GM12875 (cell line): Measurements from ENCODE around the gene OGFR.

ENCODE experiments used
- H3K4me3 ChIP-seq: one replicate; pipeline ENCODE4 v1.5.1; 2011; ENCODE audit warnings: low read depth, low read length, control low read depth
- CTCF ChIP-seq: IDR thresholded peaks from 2 replicates; pipeline ENCODE4 v1.5.1; 2011; ENCODE audit warnings: low read depth, mild to moderate bottlenecking, control low read depth, inconsistent platforms, low read length, moderate library complexity, borderline replicate concordance; ENCODE audit not compliant: insufficient read depth

Gene OGFR

GRCh38 chr20:62824476-62825332 is 20.1 kb downstream of the OGFR start:
- no peak for TF ChIP-seq CTCF
- H3K4me3 ChIP-seq, result no peak overlapping the region

DNA sequence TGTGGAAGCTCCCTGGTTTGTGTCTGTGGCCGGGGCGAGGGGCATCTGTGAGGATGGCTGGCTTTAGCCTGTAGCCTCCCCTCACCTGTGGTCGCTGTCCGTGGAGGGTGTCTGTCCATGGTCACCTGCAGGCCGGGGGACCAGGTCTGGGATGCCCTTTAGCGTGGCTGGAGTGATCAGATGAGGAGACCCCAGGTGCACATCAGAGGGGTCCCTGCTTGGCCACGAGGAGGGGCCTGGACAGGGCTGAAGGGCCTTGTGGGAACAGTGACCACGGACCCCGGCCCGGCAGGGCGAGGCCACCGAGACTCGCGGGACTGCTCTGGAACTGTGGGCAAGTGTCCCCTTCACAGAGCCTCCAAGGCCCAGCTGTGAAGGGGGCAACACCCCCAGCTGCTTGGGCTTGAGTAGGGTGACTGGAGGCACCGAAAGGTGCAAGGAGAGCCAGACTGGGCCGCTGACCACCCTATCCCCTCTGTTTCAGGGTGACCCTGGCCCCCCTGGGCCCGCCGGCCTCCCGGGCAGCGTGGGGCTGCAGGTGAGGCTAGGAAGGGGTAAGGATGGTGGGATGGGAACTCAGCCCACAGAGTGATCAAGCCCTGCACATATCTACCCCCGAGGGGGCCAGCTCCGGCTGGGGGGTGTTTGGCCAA is 20.8 kb downstream of the OGFR start:
- H3K4me3 ChIP-seq, result no peak overlapping the region
- TF ChIP-seq CTCF, result no peak

DNA sequence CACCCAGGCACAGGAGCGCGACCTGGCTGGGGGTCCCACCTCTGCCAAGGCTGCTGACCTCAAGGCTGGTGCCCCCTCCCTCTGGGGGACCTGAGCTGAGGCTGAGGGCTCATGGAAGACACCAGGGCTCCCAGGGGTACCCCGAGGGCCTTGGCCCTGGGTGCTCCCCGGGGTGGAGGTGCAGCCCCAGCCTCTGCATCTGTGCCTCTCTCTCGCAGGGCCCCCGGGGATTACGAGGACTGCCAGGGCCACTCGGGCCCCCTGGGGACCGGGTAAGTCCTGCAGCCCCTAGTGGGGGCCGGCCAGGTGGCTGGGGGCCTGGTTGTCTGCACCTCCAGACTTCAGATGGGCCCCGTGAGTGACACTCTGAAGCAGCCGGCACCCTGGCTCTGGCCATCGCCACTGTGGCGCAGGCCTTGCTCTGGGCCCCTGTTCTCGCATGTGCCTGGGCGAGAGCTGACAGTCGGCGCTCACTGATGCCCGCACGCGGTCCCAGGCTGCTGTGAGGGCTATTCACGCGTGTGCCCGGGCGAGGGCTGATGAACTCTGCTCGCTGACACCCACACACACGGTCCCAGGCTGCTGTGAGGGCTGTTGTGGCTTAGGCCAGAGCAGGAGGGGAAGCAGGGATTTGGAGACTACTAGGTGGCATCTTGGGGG is 21.5 kb downstream of the OGFR start:
- no peak for TF ChIP-seq CTCF

GRCh38 chr20:62826646-62827310 is 22.1 kb downstream of the OGFR start:
- TF ChIP-seq CTCF, result no peak
- no peak overlapping the region for H3K4me3 ChIP-seq

More for the DNA sequence above, 21.5 kb downstream of the OGFR start:
- no peak overlapping the region for H3K4me3 ChIP-seq

DNA sequence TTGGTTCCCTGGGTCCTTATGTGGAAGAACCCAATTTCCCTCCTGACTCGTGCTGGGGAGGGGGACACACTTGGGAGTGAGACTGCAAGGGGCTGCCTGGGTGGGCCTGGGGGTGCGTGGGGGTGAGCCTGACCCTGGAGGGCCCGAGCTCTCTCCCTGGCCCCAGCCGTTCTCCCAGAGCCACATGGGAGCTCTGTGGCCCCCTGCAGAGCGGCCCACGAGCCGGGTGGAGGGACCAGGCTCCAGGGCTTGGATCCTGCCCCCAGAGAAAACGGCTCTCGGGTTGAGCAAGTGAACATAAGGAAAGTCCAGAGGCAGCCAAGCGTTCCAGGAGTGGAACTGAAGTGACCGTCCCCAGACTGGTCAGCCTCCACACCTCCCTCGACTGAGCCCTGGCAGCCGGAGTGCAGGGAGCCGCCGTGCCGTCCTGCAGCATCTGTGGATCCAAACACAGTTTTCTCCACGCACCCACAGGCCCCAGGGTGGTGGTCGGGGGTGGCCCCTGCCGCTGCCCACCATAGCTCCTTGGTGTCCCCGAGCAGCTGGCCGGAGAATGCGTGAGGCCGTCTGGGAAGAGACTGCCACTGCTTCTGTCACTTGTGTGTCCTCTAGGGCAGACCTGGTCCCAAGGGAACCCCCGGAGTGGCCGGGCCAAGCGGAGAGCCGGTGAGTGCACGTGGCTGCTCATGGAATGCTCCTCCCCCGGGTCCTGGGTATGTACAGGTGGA is 22.8 kb downstream of the OGFR start:
- no peak for TF ChIP-seq CTCF

DNA sequence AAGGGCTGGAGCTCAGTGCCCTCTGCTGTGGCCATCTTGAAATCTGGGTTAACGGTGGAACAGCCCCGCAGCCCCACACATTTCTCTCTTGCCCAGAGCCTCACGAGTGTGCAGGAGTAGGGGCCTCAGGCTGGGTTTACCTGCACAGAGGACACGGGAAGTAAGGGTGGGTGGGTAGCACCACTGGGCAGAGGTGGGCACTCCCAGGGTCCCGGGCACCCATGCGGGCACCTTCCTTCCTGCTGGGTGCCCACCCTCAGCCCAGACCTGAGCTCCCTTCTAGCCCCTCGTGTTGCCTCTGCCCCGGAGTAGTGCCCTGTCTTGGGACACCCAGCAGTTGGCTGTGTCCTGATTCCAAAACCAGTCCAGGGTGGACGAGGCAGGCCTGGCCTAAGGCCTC is 23.4 kb downstream of the OGFR start:
- H3K4me3 ChIP-seq, result no peak overlapping the region
- no peak for TF ChIP-seq CTCF

More for the DNA sequence above, 22.8 kb downstream of the OGFR start:
- H3K4me3 ChIP-seq, result no peak overlapping the region
